IPS-NIHi7 (cell line): ENCODE measurements around the gene SH3BP5L.
A peak's percentile ranks its signal among the peaks of the same experiment; 100 is the strongest.
"Not testable (repeated sequence)": the region's sequence is repeated elsewhere in the genome, so short reads cannot be mapped to it uniquely, and the experiment has no call there.

Source experiments
- DNase-seq: peaks from one replicate; pipeline ENCODE4 v3.0.0; 2012; ENCODE audit warnings: mixed read lengths; ENCODE audit errors: extremely low spot score

SH3BP5L gene

GRCh38 chr1:248851390-248851789 is 25.7 kb upstream of the SH3BP5L start:
- no peak for DNase-seq

GRCh38 chr1:248850536-248851251 is 25.0 kb upstream of the SH3BP5L start:
- DNase-seq = no peak

- DNase-seq = no peak
Measured at GRCh38 chr1:248850124-248850523, 24.4 kb upstream of the SH3BP5L start.

- DNase-seq = no peak
Measured at GRCh38 chr1:248849637-248850036, 23.9 kb upstream of the SH3BP5L start.

- no peak for DNase-seq
Measured at GRCh38 chr1:248849152-248849551, 23.4 kb upstream of the SH3BP5L start.

GRCh38 chr1:248848602-248849001 is 22.9 kb upstream of the SH3BP5L start:
- DNase-seq = no peak

- no peak for DNase-seq
Measured at GRCh38 chr1:248847956-248848561, 22.3 kb upstream of the SH3BP5L start.

- no peak for DNase-seq
Measured at GRCh38 chr1:248847181-248847955, 21.7 kb upstream of the SH3BP5L start.

- no peak for DNase-seq
Measured at GRCh38 chr1:248844526-248844925, 18.8 kb upstream of the SH3BP5L start.

GRCh38 chr1:248843687-248844086 is 18.0 kb upstream of the SH3BP5L start:
- no peak for DNase-seq

- no peak for DNase-seq
Measured at GRCh38 chr1:248842781-248843331, 17.1 kb upstream of the SH3BP5L start.

- no peak for DNase-seq
Measured at GRCh38 chr1:248841702-248842395, 16.1 kb upstream of the SH3BP5L start.

- no peak for DNase-seq
Measured at GRCh38 chr1:248840946-248841345, 15.2 kb upstream of the SH3BP5L start.

GRCh38 chr1:248839168-248839555 is 13.4 kb upstream of the SH3BP5L start:
- DNase-seq = no peak

- peak; percentile 89 for DNase-seq
Measured at GRCh38 chr1:248838357-248839167, 12.8 kb upstream of the SH3BP5L start.

- DNase-seq = peak; percentile 97
Measured at GRCh38 chr1:248837781-248838356, 12.2 kb upstream of the SH3BP5L start, which contains the start of gene ZNF672. Gene ZNF672 (plus strand): TSS chr1:248838224. CDS start chr1:248847275, 9,051 bp downstream.

GRCh38 chr1:248837045-248837780 is 11.5 kb upstream of the SH3BP5L start:
- no peak for DNase-seq

GRCh38 chr1:248834343-248834940 is 8.7 kb upstream of the SH3BP5L start:
- no peak for DNase-seq

GRCh38 chr1:248831842-248832241 is 6.1 kb upstream of the SH3BP5L start:
- no peak for DNase-seq

- DNase-seq = not testable (repeated sequence)
Measured at GRCh38 chr1:248830718-248831017, 5.0 kb upstream of the SH3BP5L start.
